HG02623 (cell line): ENCODE data around the gene IGFBP5.

Experiments
- ATAC-seq: cut with Tn5 transposase; IDR thresholded peaks from one replicate; pipeline ENCODE4 v1.9.1; 2021; ENCODE audit warnings: moderate library complexity; ENCODE audit not compliant: unreplicated experiment

The IGFBP5 gene

GRCh38 chr2:216695401-216695821 lies at the start of gene IGFBP5:
TSS of gene IGFBP5 (minus strand) at chr2:216695549. CDS start at chr2:216694775, 774 bp downstream.
- ATAC-seq = no peak

GRCh38 chr2:216743781-216744180 lies 48.4 kb upstream of the IGFBP5 start:
- ATAC-seq = no peak

GRCh38 chr2:216742411-216742810 lies 47.1 kb upstream of the IGFBP5 start:
- no peak for ATAC-seq

GRCh38 chr2:216741223-216741593 lies 45.9 kb upstream of the IGFBP5 start:
- no peak for ATAC-seq

- ATAC-seq = no peak
Measured at GRCh38 chr2:216740557-216741222, 45.3 kb upstream of the IGFBP5 start.

GRCh38 chr2:216739035-216739434 lies 43.7 kb upstream of the IGFBP5 start:
- no peak for ATAC-seq

- no peak for ATAC-seq
Measured at GRCh38 chr2:216737676-216738075, 42.3 kb upstream of the IGFBP5 start.

- no peak for ATAC-seq
Measured at GRCh38 chr2:216736326-216736725, 41.0 kb upstream of the IGFBP5 start.

GRCh38 chr2:216735668-216736067 lies 40.3 kb upstream of the IGFBP5 start:
- no peak for ATAC-seq

GRCh38 chr2:216735086-216735485 lies 39.7 kb upstream of the IGFBP5 start:
- ATAC-seq = no peak

GRCh38 chr2:216733046-216733445 lies 37.7 kb upstream of the IGFBP5 start:
- ATAC-seq = no peak

GRCh38 chr2:216732334-216732733 lies 37.0 kb upstream of the IGFBP5 start:
- no peak for ATAC-seq

- ATAC-seq = no peak
Measured at GRCh38 chr2:216731465-216731864, 36.1 kb upstream of the IGFBP5 start.

GRCh38 chr2:216730871-216731270 lies 35.5 kb upstream of the IGFBP5 start:
- no peak for ATAC-seq

GRCh38 chr2:216727346-216728122 lies 32.2 kb upstream of the IGFBP5 start:
- ATAC-seq = no peak

- no peak for ATAC-seq
Measured at GRCh38 chr2:216724190-216724589, 28.8 kb upstream of the IGFBP5 start.

GRCh38 chr2:216721141-216721540 lies 25.8 kb upstream of the IGFBP5 start:
- no peak for ATAC-seq

- no peak for ATAC-seq
Measured at GRCh38 chr2:216720722-216721121, 25.4 kb upstream of the IGFBP5 start.

GRCh38 chr2:216717907-216718615 lies 22.7 kb upstream of the IGFBP5 start:
- ATAC-seq = no peak

GRCh38 chr2:216717491-216717901 lies 22.1 kb upstream of the IGFBP5 start:
- ATAC-seq = no peak

- no peak for ATAC-seq
Measured at GRCh38 chr2:216716109-216716508, 20.8 kb upstream of the IGFBP5 start.
